Measurements from ENCODE around the gene CCDC149. TPM values are rescaled to one million over a fixed set of nuclear protein-coding genes. Genes with fewer than 3 reads are reported as not detected.

CCDC149 gene
- total and polyA plus RNA-seq, 2 of the 4 experiments (the other 2 are of a cell fraction): 6.7 to 7.0 TPM

DNA sequence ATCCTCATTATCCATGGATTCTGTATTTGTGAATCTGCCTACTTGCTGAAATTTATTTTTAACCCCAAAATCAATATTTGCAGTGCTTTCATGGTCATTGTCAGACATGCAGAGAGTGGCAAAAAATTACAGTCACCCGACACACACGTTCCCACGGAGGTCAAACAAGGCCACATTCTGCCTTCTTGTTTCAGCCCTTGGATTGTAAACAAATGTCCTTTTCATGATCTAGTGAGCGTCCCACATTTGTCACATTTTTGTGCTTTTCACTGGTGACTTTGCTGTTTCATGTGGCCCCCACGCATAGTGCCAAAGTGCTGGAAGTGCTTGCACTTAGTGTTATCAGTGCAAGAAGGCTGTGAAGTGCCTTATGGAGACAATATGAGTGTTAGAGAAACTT lies 72.5 kb downstream of the CCDC149 start:
- no peaks in the 10 kb centered on the region; the same call in 1 of the 2 replicates for H3K9me3 ChIP-seq (ENCODE audit: control insufficient read depth, insufficient read depth, low read length)
- no peaks in the 10 kb centered on the region for H4K20me1 ChIP-seq (ENCODE audit: insufficient read depth, low read length)
- TF ChIP-seq POLR2A (IDR thresholded peaks at IDR 0.05; ENCODE audit: low read depth, low read length) (no peak), MXI1 (IDR thresholded peaks at IDR 0.05; ENCODE audit: borderline replicate concordance, low read depth, low read length) (no peak), USF2 (IDR thresholded peaks at IDR 0.05; ENCODE audit: low read depth, low read length) (no peak), SMC3 (IDR thresholded peaks at IDR 0.05; ENCODE audit: low read depth, low read length) (no peak)
- H2AK9ac ChIP-seq (replicated peaks; ENCODE audit: low read depth, low read length, poor library complexity): no peak overlapping the region
- no peak overlapping the region for H4K91ac ChIP-seq (ENCODE audit: insufficient read depth, low read depth, low read length)
- in situ Hi-C loops (cut with MboI; ENCODE audit: low sequenced_read_pairs): no loop called here
- H4K8ac ChIP-seq (ENCODE audit: low read depth in 2 of 2, low read length in 2 of 2): no peak overlapping the region
- H3K4ac ChIP-seq (ENCODE audit: low read depth, low read length): no peak overlapping the region
- no peak overlapping the region for H3K18ac ChIP-seq (ENCODE audit: low read depth, low read length)
- H3K27me3 ChIP-seq (ENCODE audit: control insufficient read depth, insufficient read depth, low read length): no peaks in the 10 kb centered on the region
- no peak overlapping the region for H3K56ac ChIP-seq (ENCODE audit: extremely low read depth, insufficient read depth, low read length)
- ChIA-PET POLR2A (ENCODE audit: unreplicated experiment) (no interaction called here), CTCF (no interaction called here)
- H2BK20ac ChIP-seq (ENCODE audit: low read depth, low read length): no peak overlapping the region
- no peak overlapping the region for H3K4me2 ChIP-seq (ENCODE audit: low read depth, low read length)
- H3K9me1 ChIP-seq (ENCODE audit: insufficient read depth, low read length): 0 out of 2 replicates have a peak, but pooled peaks cover 7% of the 10 kb centered on the region
- no peak overlapping the region for H3K9ac ChIP-seq (ENCODE audit: low read depth, low read length)
- 69% methylated on average over 3 of the region's 5 CpGs; no CpG with 5 or more reads in 1 of the 2 experiments for WGBS, 2 experiments (ENCODE audit: extremely low coverage in 2 of 2, insufficient read length in 1 of 2)
- H3K14ac ChIP-seq (replicated peaks; ENCODE audit: low read depth, low read length): no peak overlapping the region
- H4K5ac ChIP-seq (ENCODE audit: low read depth, low read length): no peak overlapping the region
- H2AFZ ChIP-seq (replicated peaks; ENCODE audit: low read length, poor library complexity): no peak overlapping the region
- peaks cover 2% of the 10 kb centered on the region; the same call in 1 of the 2 replicates for H3K4me1 ChIP-seq (ENCODE audit: control insufficient read depth, insufficient read depth, low read length)
- H2BK120ac ChIP-seq (ENCODE audit: low read depth, low read length): no peak overlapping the region
- H3K23ac ChIP-seq (ENCODE audit: low read depth, low read length): no peak overlapping the region
- H3K4me3 ChIP-seq (ENCODE audit: insufficient read depth, low read depth, low read length): no peak overlapping the region
- no peak overlapping the region for H2AK5ac ChIP-seq (ENCODE audit: low read depth, low read length)
- H2BK15ac ChIP-seq (ENCODE audit: low read depth, low read length): no peak overlapping the region
- H3K27ac ChIP-seq (ENCODE audit: insufficient read depth, low read length): no peak overlapping the region
- H2BK5ac ChIP-seq (ENCODE audit: low read depth, low read length, poor library complexity, severe bottlenecking): no peak overlapping the region
- dilution Hi-C loops (cut with HindIII; ENCODE audit: low sequenced_read_pairs, unreplicated experiment): no loop called here
- intact Hi-C loops (cut with micrococcal nuclease): no loop called here
- peaks cover 4% of the 10 kb centered on the region; the same call in 1 of the 2 replicates for H3K36me3 ChIP-seq (ENCODE audit: control insufficient read depth, insufficient read depth, low read length)
- ATAC-seq (ENCODE audit: low read depth) (no peak), DNase-seq (no peak)
- no peaks in the 10 kb centered on the region; a peak in 1 of 4 replicates for H3K79me1 ChIP-seq (ENCODE audit: low read depth in 1 of 2, low read length in 2 of 2)
- no TSS peak for BruUV-seq (replicated peaks)

Data from IMR-90 (cell line).